Measurements from ENCODE around the gene MAP4K3. TPM values are rescaled to one million over a fixed set of nuclear protein-coding genes. Genes with fewer than 3 reads are reported as not detected.

The MAP4K3 gene
- total and polyA plus RNA-seq, 7 donors: 8.0 to 96.8 (median 72.1) TPM

DNA sequence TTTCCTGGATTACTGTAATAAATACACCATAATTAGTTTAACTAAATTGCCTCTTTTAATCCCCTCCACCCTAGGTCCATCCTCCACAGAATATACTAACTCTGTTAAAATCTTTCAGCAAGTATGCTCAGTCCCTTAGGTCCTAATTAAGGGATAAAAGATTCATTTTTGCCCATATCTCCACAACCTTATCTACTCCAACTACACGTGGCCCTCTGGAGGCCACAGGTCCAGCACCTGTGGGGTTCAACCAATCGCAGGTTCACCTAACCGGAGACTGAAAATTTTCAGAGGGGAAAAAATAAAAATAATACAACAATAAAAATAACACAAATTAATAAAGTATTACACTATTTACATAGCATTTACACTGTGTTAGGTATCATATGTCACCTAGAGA is 86.4 kb downstream of the MAP4K3 start:
- peaks cover 0 to 7% (median 0%) of the 10 kb centered on the region in 4 donors for H3K36me3 ChIP-seq
- 86 to 91% methylated on average over 3 of the region's 3 CpGs for WGBS, 2 donors
- intact Hi-C loops (cut with DNase I): no loop called here
- H3K27ac ChIP-seq: no peak overlapping the region
- no peaks in the 10 kb centered on the region for H3K27me3 ChIP-seq
- H3K9me3 ChIP-seq: no peaks in the 10 kb centered on the region
- no peak for DNase-seq
- no peak overlapping the region for H3K4me3 ChIP-seq
- TF ChIP-seq POLR2A (IDR thresholded peaks at IDR 0.05) (no peak), POLR2AphosphoS5 (IDR thresholded peaks at IDR 0.05) (no peak), EP300 (IDR thresholded peaks at IDR 0.05) (no peak)
- TF ChIP-seq, protein P1, sequence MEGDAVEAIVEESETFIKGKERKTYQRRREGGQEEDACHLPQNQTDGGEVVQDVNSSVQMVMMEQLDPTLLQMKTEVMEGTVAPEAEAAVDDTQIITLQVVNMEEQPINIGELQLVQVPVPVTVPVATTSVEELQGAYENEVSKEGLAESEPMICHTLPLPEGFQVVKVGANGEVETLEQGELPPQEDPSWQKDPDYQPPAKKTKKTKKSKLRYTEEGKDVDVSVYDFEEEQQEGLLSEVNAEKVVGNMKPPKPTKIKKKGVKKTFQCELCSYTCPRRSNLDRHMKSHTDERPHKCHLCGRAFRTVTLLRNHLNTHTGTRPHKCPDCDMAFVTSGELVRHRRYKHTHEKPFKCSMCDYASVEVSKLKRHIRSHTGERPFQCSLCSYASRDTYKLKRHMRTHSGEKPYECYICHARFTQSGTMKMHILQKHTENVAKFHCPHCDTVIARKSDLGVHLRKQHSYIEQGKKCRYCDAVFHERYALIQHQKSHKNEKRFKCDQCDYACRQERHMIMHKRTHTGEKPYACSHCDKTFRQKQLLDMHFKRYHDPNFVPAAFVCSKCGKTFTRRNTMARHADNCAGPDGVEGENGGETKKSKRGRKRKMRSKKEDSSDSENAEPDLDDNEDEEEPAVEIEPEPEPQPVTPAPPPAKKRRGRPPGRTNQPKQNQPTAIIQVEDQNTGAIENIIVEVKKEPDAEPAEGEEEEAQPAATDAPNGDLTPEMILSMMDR (IDR thresholded peaks at IDR 0.05): no peak
- peaks cover 0 to 7% (median 3%) of the 10 kb centered on the region in 4 donors for H3K4me1 ChIP-seq

- H3K4me3 ChIP-seq: no peak overlapping the region
- H3K27ac ChIP-seq: no peak overlapping the region
- peaks cover 0 to 10% (median 3%) of the 10 kb centered on the region in 4 donors for H3K4me1 ChIP-seq
- no peak for DNase-seq
- H3K36me3 ChIP-seq: no peaks in the 10 kb centered on the region
- 88 to 89% methylated on average over 3 of the region's 3 CpGs for WGBS, 2 donors
- intact Hi-C loops (cut with DNase I): no loop called here
- H3K9me3 ChIP-seq: no peaks in the 10 kb centered on the region
- TF ChIP-seq, protein P1 (IDR thresholded peaks at IDR 0.05): no peak
- TF ChIP-seq EP300 (IDR thresholded peaks at IDR 0.05): no peak
- TF ChIP-seq POLR2AphosphoS5 (IDR thresholded peaks at IDR 0.05): no peak
- TF ChIP-seq POLR2A (IDR thresholded peaks at IDR 0.05): no peak
- H3K27me3 ChIP-seq: no peaks in the 10 kb centered on the region
Measured at GRCh38 chr2:39338502-39338901, 98.6 kb downstream of the MAP4K3 start.

- 95 to 96% methylated on average over 3 of the region's 3 CpGs for WGBS, 2 donors
- peaks cover 0 to 10% (median 2%) of the 10 kb centered on the region in 4 donors for H3K4me1 ChIP-seq
- TF ChIP-seq POLR2AphosphoS5 (IDR thresholded peaks at IDR 0.05) (no peak), EP300 (IDR thresholded peaks at IDR 0.05) (no peak), POLR2A (IDR thresholded peaks at IDR 0.05) (no peak)
- TF ChIP-seq, protein P1 (IDR thresholded peaks at IDR 0.05): no peak
- H3K9me3 ChIP-seq: no peaks in the 10 kb centered on the region
- intact Hi-C loops (cut with DNase I): no loop called here
- no peak for DNase-seq
- H3K27me3 ChIP-seq: no peaks in the 10 kb centered on the region
- H3K36me3 ChIP-seq: peaks cover 0 to 14% (median 0%) of the 10 kb centered on the region in 4 donors
- H3K4me3 ChIP-seq: no peak overlapping the region
- H3K27ac ChIP-seq: no peak overlapping the region
Measured at GRCh38 chr2:39335930-39336329, 101.2 kb downstream of the MAP4K3 start.

DNA sequence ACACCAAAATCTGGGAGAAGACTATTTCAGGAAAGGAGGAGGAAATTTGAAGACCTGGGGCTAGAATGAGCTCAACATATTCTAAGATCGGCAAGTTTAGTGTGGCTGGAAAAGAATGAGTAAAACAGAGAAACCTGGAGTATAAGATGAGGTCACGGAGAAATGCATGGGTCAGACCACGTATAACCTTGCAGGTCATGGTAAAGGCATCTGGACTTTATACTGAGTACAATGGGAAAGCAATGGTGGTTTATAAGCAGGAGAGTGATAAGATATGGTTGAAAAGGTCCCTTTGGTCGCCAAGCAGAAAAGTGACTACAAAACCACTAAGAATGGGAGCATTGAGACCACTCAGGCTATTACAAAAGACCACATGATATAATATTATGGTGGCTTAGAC is 102.1 kb downstream of the MAP4K3 start:
- no peak overlapping the region for H3K4me3 ChIP-seq
- no peak for DNase-seq
- WGBS, 2 donors: 96 to 100% methylated on average over 4 of the region's 4 CpGs
- H3K36me3 ChIP-seq: peaks cover 0 to 20% (median 0%) of the 10 kb centered on the region in 4 donors
- H3K27me3 ChIP-seq: no peaks in the 10 kb centered on the region
- no peak for TF ChIP-seq EP300 (IDR thresholded peaks at IDR 0.05)
- intact Hi-C loops (cut with DNase I): no loop called here
- peaks cover 0 to 10% (median 2%) of the 10 kb centered on the region in 4 donors for H3K4me1 ChIP-seq
- no peaks in the 10 kb centered on the region for H3K9me3 ChIP-seq
- H3K27ac ChIP-seq: no peak overlapping the region

GRCh38 chr2:39334529-39334928 is 102.6 kb downstream of the MAP4K3 start:
- H3K36me3 ChIP-seq: peaks cover 0 to 20% (median 0%) of the 10 kb centered on the region in 4 donors
- H3K9me3 ChIP-seq: no peaks in the 10 kb centered on the region
- H3K4me3 ChIP-seq: no peak overlapping the region
- no peaks in the 10 kb centered on the region for H3K27me3 ChIP-seq
- H3K4me1 ChIP-seq: peaks cover 0 to 13% (median 2%) of the 10 kb centered on the region in 4 donors
- no peak overlapping the region for H3K27ac ChIP-seq
- intact Hi-C loops (cut with DNase I): no loop called here
- TF ChIP-seq EP300 (IDR thresholded peaks at IDR 0.05) (no peak), POLR2AphosphoS5 (IDR thresholded peaks at IDR 0.05) (no peak), POLR2A (IDR thresholded peaks at IDR 0.05) (no peak)
- TF ChIP-seq, protein P1 (IDR thresholded peaks at IDR 0.05): no peak
- no peak for DNase-seq
